Thymus (tissue), 11 donors: ENCODE results near the gene PYHIN1. TPM values are rescaled to one million over a fixed set of nuclear protein-coding genes. Genes with fewer than 3 reads are reported as not detected.

Source experiments
- DNase-seq, 9 donors: peaks; one replicate each; pipeline ENCODE4 v3.0.0-alpha.2; 2013; ENCODE audit warnings: low spot score in 9 of 9, low read depth in 6 of 9, missing footprints in 1 of 9
- H3K27ac ChIP-seq, 2 donors: one replicate each; pipeline ENCODE4 v1.5.1; 2013; ENCODE audit warnings: control low read depth in 1 of 2, low read depth in 1 of 2, low read length in 1 of 2, mild to moderate bottlenecking in 1 of 2, moderate library complexity in 1 of 2
- H3K27me3 ChIP-seq, 2 donors: one replicate each; pipeline ENCODE4 v1.5.1; 2013; ENCODE audit warnings: low read length in 1 of 2; ENCODE audit not compliant: control insufficient read depth in 2 of 2, insufficient read depth in 1 of 2
- H3K36me3 ChIP-seq, 2 donors: one replicate each; pipeline ENCODE4 v1.5.1; 2013; ENCODE audit warnings: low read length in 1 of 2, mild to moderate bottlenecking in 1 of 2, moderate library complexity in 1 of 2; ENCODE audit not compliant: control insufficient read depth in 2 of 2, insufficient read depth in 2 of 2
- H3K4me1 ChIP-seq, 2 donors: one replicate each; pipeline ENCODE4 v1.5.1; 2013; ENCODE audit warnings: low read length in 2 of 2; ENCODE audit not compliant: control insufficient read depth in 2 of 2, insufficient read depth in 2 of 2
- H3K4me3 ChIP-seq, 2 donors: one replicate each; pipeline ENCODE4 v1.5.1; 2013; ENCODE audit warnings: low read length in 2 of 2, control low read depth in 1 of 2, mild to moderate bottlenecking in 1 of 2
- H3K9me3 ChIP-seq, 2 donors: one replicate each; pipeline ENCODE4 v1.5.1; 2013; ENCODE audit warnings: low read length in 1 of 2, mild to moderate bottlenecking in 1 of 2; ENCODE audit not compliant: control insufficient read depth in 2 of 2, insufficient read depth in 1 of 2
- WGBS: extraction: QIAGEN DNeasy Blood & Tissue Kit; methylation state at CpG from one replicate; pipeline ENCODE4 v1.1.7; 2013; 5-methylcytosine and 5-hydroxymethylcytosine counted together
- polyA plus RNA-seq: library from polyadenylated mRNA; stranded (reverse); fragments of 200-250 nt; gene quantifications from one replicate; pipeline ENCODE4 v1.2.3, GENCODE V29; 2013
- total RNA-seq: library from RNA; stranded (reverse); fragments of 120-200 nt; gene quantifications from one replicate; pipeline ENCODE4 v1.2.4, GENCODE V29; 2013
- donor health status: healthy.

Gene PYHIN1
- total and polyA plus RNA-seq, 2 donors: 3.2 to 8.6 TPM

DNA sequence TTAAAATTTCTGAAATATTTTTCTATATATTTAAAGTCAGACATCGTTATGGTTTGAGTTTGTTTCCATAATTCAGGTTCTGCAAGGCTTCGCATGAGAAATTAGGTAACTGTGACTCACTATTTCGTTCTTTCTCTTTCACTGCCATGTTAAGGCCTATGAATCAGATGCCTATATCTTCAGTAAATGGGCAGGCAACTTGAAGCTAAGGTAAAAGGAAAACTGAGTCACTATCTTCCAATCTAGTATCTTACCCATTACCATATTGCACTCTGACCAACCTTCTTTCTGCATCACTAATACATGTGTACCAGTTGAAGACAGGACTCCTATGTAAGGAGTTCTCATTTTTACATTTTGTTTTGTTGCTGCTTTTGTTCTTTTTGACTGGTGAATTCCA is 37.8 kb downstream of the PYHIN1 start:
- H3K27me3 ChIP-seq: no peaks in the 10 kb centered on the region
- 95% methylated on average over 3 of the region's 3 CpGs for WGBS
- no peaks in the 10 kb centered on the region for H3K36me3 ChIP-seq
- H3K9me3 ChIP-seq: no peaks in the 10 kb centered on the region
- no peak overlapping the region for H3K27ac ChIP-seq
- DNase-seq: no peak
- H3K4me1 ChIP-seq: no peaks in the 10 kb centered on the region
- no peak overlapping the region for H3K4me3 ChIP-seq

DNA sequence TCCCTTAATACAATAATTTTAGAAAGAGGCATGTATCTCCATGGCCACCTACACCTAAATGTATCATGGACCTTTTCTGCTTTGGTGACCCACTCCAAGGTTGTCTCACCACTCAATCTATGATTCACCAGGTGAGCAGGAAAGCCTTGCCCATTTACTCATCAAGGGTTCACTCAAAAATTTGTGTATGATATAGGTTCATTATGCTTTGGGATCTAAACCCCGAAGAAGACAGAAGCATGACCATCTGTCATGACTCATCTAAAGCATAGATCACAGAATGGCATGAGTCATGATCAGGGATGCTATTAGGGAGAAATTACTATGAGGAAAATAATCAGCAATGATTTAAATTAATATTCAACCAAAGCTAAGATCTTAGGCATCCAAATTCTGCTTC is 38.5 kb downstream of the PYHIN1 start:
- 99% methylated on average over 1 of the region's 1 CpG for WGBS
- Histone ChIP-seq H3K27ac (no peak overlapping the region), H3K9me3 (no peaks in the 10 kb centered on the region), H3K27me3 (no peaks in the 10 kb centered on the region), H3K4me3 (no peak overlapping the region), H3K4me1 (no peaks in the 10 kb centered on the region), H3K36me3 (no peaks in the 10 kb centered on the region)
- DNase-seq: no peak

GRCh38 chr1:158972841-158973240 is 41.5 kb downstream of the PYHIN1 start:
- Histone ChIP-seq H3K27ac (no peak overlapping the region), H3K4me1 (no peaks in the 10 kb centered on the region), H3K36me3 (no peaks in the 10 kb centered on the region), H3K27me3 (no peaks in the 10 kb centered on the region), H3K9me3 (no peaks in the 10 kb centered on the region), H3K4me3 (no peak overlapping the region)
- peak in 2 of 9 donors; percentile 21 to 37 for DNase-seq

DNA sequence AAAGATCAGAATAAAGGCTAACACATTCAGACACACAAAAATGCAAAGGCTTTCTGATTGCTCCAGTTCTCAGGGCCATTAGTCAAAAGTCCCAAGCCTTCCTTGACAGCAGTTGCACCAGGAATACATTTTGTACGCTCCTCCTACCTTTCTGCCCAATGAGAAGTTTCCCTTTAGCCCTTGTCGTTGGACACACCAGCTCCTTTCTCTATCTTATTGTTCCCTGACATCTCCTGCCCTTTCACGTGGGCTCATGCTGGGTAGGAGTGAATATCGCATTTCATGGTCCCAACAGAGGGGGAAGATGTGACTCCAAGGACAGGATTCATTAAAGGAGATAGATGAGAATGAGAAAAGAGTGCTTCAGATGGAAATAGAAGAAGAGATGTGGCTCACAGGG is 44.9 kb downstream of the PYHIN1 start:
- Histone ChIP-seq H3K27me3 (no peaks in the 10 kb centered on the region), H3K27ac (no peak overlapping the region), H3K4me1 (no peaks in the 10 kb centered on the region), H3K9me3 (no peaks in the 10 kb centered on the region), H3K36me3 (no peaks in the 10 kb centered on the region), H3K4me3 (no peak overlapping the region)
- WGBS: 66% methylated on average over 4 of the region's 4 CpGs
- DNase-seq: no peak

DNA sequence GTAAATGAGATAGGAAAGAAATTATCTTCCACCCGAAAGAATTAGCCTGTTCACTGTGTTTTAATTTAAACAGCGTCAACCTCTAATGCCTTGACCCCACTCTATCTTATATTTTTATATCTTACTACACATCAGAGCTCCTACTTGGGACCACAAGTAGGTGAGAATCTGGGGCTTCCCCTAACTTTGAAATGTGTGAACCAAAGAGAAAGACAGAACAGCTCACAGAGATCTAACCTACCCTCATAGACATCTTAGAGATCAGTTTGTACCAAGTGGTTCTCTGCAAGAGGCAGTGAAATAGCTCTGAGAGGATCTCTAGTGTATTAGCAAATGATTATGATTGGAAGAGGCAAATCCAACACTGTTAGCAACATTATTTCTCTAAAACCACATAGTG is 47.4 kb downstream of the PYHIN1 start:
- no peak for DNase-seq
- H3K4me1 ChIP-seq: no peaks in the 10 kb centered on the region
- H3K9me3 ChIP-seq: no peaks in the 10 kb centered on the region
- no peaks in the 10 kb centered on the region for H3K27me3 ChIP-seq
- 50% methylated on average over 2 of the region's 2 CpGs for WGBS
- no peak overlapping the region for H3K27ac ChIP-seq
- no peak overlapping the region for H3K4me3 ChIP-seq
- H3K36me3 ChIP-seq: no peaks in the 10 kb centered on the region

GRCh38 chr1:158979229-158979628 is 47.9 kb downstream of the PYHIN1 start:
- DNase-seq: no peak
- 90% methylated on average over 1 of the region's 1 CpG for WGBS
- no peaks in the 10 kb centered on the region for H3K9me3 ChIP-seq
- no peak overlapping the region for H3K27ac ChIP-seq
- no peak overlapping the region for H3K4me3 ChIP-seq
- no peaks in the 10 kb centered on the region for H3K36me3 ChIP-seq
- H3K4me1 ChIP-seq: no peaks in the 10 kb centered on the region
- no peaks in the 10 kb centered on the region for H3K27me3 ChIP-seq

GRCh38 chr1:158983235-158983634 is 51.9 kb downstream of the PYHIN1 start:
- WGBS: 91% methylated on average over 2 of the region's 2 CpGs
- Histone ChIP-seq H3K36me3 (no peaks in the 10 kb centered on the region), H3K4me3 (no peak overlapping the region), H3K27ac (no peak overlapping the region), H3K4me1 (no peaks in the 10 kb centered on the region), H3K27me3 (no peaks in the 10 kb centered on the region), H3K9me3 (no peaks in the 10 kb centered on the region)
- DNase-seq: no peak

GRCh38 chr1:158984386-158984785 is 53.0 kb downstream of the PYHIN1 start:
- Histone ChIP-seq H3K4me3 (no peak overlapping the region), H3K36me3 (no peaks in the 10 kb centered on the region), H3K4me1 (no peaks in the 10 kb centered on the region), H3K9me3 (no peaks in the 10 kb centered on the region), H3K27me3 (no peaks in the 10 kb centered on the region), H3K27ac (no peak overlapping the region)
- DNase-seq: no peak

DNA sequence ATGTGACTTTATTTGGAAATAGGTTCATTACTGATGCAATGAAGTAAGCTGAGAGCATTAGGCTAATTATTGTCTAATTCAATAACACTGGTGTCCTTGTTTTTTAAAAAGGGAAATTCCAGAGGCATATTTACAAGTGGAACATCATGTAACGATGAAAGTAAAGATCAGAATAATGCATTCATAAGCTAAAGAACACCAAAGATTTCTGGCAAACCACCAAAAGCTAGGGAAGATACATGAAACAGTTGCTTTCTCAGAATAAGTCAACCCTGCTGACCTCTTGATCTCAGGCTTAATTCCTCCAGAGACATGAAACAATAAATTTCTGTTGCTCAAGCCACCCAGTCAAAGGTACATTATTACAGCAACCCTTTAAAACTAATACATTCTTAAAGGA is 58.1 kb downstream of the PYHIN1 start:
- Histone ChIP-seq H3K4me3 (no peak overlapping the region), H3K27me3 (no peaks in the 10 kb centered on the region), H3K4me1 (no peaks in the 10 kb centered on the region), H3K36me3 (no peaks in the 10 kb centered on the region), H3K27ac (no peak overlapping the region), H3K9me3 (no peaks in the 10 kb centered on the region)
- DNase-seq: no peak
- 86% methylated on average over 1 of the region's 1 CpG for WGBS

DNA sequence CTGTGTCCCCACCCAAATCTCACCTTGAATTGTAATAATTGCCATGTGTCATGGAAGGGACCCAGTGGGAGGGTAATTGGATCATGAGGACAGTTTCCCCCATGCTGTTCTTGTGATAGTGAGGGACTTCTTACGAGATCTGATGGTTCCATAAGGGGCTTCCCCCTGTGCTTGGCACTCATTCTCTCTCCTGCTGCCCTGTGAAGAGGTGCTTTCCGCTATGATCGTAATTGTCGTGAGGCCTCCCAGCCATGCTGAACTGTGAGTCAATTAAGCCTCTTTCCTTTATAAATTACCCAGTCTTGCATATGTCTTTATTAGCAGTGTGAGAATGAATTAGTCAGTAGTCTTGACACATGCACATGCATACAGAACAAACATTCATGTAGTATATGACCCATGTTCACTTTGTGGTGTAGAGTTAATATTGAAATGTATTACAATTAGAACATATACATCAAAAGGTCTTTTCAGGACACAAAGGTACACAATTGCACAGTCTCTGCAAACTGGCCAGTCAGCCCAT is 61.5 kb downstream of the PYHIN1 start:
- Histone ChIP-seq H3K4me3 (no peak overlapping the region), H3K36me3 (no peaks in the 10 kb centered on the region), H3K27me3 (no peaks in the 10 kb centered on the region), H3K27ac (no peak overlapping the region), H3K4me1 (no peaks in the 10 kb centered on the region), H3K9me3 (no peaks in the 10 kb centered on the region)
- DNase-seq: no peak
- 95% methylated on average over 4 of the region's 4 CpGs for WGBS
